GM21367 (cell line): ENCODE measurements around the gene SNTB2.
"Not testable (repeated sequence)": the region's sequence is repeated elsewhere in the genome, so short reads cannot be mapped to it uniquely, and the experiment has no call there.

Experiments used
- ATAC-seq: cut with Tn5 transposase; IDR thresholded peaks from one replicate; pipeline ENCODE4 v1.9.1; 2021; ENCODE audit not compliant: unreplicated experiment

The SNTB2 gene

DNA sequence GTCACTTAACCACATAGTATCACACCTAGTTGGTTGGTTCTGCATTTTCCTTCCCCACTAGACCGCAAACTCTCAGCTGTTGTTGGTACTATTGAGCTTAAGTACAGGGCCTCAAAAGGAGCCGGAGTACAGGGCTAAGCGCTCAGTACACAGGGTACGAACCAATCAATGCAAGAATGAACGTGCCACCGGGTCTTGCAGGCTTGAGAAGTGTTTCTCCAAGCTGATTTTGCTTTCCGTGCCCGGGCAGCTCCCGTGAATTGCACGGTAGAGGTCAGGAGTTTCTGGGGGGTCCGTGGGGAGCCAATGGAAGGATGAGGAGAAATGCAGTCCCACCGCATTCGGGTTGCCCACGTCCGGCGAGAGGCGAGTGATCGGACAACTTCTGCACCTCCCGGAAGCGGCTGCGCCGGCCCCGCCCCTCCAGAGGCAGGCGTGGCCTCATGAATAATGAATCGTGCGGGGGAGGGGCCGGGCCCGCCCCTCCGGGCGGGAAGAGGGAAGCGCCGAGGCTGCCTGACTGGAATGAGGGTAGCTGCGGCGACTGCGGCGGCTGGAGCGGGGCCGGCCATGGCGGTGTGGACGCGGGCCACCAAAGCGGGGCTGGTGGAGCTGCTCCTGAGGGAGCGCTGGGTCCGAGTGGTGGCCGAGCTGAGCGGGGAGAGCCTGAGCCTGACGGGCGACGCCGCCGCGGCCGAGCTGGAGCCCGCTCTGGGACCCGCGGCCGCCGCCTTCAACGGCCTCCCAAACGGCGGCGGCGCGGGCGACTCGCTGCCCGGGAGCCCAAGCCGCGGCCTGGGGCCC is at the start of gene SNTB2:
Gene SNTB2 (plus strand): TSS at position 523 of the 804 bp plus-strand sequence. CDS start 3 bp downstream, at position 526.
- peak; percentile 75 for ATAC-seq

DNA sequence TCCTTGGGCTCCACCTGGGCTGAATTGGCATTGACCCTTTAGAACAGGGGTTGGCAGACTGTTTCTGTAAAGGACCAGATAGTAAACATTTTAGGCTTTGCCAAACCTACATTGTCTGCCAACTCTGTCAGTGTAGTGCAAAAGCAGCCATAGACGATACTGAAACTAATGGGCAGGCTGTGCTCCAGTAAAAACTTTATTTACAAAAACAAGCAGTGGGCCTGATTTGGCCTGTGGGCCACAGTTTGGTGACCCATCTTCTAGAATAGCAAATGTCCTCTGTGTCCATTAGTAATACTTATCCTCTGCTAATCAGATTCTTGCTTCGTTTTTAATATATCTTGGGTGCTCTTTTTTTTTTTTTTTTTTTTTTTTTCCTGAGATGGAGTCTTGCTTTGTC is 48.4 kb upstream of the SNTB2 start:
- ATAC-seq: no peak

DNA sequence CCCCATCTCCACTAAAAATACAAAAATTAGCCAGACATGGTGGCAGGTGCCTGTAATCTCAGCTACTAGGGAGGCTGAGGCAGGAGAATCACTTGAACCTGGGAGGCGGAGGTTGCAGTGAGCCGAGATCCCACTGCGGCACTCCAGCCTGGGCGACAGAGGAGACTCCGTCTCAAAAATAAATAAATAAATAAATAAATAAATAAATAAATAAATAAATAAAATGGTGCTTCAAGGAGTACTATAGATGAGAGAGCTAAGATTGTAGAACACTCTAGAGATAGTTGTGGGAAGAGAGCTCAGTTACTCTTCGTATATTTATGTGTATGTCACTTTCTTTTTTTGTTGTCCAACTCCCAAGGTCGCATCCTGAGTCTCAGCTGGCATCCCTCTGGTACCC is 47.5 kb upstream of the SNTB2 start:
- ATAC-seq: not testable (repeated sequence)

DNA sequence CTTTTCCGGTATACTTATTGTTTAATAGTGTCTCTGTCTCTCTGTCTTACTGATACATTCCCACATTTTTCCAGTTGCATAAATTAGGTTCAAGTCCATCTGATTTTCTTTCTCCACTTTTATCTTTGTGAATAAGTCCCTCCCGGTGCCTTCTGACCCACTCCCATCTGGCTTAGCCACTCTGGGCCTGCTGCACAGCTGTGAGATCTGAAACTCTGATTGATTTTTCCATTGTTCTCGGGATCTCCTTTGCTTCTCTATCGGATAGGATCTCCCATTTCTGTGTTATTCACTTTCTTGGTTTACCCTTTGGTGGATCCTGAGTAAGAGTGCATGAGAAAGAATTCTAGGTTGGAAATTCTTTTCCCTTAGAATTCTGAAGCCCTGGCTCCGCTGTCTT is 46.0 kb upstream of the SNTB2 start:
- ATAC-seq: no peak

DNA sequence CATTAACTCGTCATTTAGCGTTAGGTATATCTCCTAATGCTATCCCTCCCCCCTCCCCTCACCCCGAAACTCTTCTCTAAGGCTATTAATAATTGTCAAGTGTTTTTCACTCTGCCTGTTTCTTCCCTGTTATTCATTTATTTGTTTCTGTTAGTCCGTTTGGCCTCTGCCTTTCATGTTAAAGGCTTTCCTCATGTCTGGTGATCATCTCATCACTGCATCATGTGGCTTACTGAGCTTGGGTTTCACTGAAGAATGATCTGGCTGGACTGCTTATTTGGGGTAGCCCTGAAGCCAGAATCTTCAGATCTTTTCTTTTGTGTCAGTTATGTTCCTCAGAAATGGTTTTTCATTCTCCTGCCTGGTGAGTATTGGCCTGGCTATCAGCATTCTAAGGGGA is 45.0 kb upstream of the SNTB2 start:
- no peak for ATAC-seq

DNA sequence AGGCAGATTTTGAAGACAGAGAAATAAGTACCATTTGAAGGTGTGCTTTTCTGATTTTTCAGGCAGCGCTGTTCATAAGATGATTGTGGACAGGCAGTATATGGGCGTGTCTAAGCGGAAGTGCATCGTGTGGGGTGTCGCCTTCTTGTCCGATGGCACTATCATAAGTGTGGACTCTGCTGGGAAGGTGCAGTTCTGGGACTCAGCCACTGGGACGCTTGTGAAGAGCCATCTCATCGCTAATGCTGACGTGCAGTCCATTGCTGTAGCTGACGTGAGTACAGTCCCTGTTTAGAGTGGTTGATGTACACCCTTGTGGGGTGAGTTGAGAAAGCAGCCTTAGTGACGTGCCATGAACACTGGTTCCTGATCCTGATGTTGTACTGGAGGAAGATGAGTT is 43.8 kb upstream of the SNTB2 start:
- no peak for ATAC-seq

DNA sequence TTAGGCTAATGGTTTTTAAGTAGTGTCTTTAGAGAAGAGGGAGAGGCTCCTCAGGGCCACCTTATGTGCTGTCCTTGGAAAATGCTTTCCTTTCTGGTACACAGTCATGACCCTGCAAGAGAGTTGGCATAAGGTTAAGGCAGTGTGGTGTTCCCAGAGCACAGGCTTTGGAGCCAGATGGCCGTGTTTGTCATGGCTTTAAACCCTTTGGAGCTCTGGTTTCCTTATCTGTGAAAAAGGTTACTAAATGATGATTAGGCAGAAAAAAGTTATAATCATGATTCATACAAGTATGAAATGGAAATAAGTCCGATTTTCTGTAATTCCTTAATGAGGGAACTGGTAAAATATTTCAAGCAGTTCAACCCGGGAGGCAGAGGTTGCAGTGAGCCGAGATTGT is 41.3 kb upstream of the SNTB2 start:
- ATAC-seq: no peak

DNA sequence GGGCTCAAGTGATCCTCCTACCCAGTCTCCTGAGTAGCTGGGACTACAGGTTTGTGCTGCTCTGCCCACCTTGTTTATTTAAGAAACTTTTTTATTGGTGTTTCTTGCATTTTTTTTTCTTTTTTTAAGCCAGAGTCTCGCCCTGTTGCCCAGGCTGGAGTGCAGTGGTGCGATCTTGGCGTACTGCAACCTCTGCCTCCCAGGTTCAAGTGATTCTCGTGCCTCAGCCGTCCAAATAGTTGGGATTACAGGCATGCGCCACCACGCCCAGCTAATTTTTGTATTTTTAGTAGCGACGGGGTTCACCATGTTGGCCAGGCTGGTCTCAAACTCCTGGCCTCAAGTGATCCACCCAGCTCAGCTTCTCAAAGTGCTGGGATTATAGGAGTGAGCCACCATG is 37.3 kb upstream of the SNTB2 start:
- not testable (repeated sequence) for ATAC-seq

DNA sequence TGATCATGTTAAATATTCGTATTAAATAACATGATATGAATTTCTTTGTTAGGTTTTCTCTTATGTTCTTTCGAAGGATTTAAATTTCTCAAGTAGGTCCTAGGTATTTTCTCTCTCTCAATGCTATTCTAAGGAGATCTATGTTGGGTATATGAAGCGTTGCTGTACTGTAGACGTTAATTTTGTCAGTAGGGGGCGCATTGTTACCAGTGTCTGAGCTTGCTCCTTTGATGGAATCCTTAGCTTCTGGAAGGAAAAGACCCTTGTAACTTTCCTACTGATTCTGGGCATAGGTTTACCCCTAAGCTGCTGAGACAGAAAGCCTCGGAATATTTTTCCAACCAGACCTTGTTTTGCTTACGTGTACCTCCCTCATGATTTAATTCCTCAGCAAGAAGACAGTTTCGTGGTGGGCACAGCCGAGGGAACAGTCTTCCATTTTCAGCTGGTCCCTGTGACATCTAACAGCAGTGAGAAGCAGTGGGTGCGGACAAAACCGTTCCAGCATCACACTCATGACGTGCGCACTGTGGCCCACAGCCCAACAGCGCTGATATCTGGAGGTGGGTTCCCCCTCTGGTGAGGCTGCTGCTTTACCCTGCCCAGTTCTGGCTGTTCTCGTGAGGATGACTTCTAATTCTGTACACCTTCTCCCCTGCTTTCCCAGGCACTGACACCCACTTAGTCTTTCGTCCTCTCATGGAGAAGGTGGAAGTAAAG is 36.7 kb upstream of the SNTB2 start:
- ATAC-seq: no peak

DNA sequence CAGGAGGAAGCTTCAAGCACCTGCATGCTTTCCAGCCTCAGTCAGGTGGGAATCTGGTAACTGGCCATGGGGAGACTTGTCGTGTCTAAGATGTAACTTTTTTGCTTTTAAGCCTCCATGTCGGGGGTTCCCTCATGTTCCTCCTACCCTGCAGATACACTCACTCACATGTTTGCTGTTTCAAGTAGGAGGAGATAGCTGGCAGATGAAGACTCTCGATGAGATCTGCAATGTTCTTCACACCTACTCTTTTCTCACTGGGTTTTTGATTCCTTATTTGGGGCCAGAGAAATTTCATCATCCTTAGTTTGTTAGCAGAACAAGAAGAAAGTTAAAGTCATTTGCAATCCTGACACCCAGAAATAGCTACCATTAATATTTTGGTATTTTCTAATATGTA is 29.8 kb upstream of the SNTB2 start:
- no peak for ATAC-seq

DNA sequence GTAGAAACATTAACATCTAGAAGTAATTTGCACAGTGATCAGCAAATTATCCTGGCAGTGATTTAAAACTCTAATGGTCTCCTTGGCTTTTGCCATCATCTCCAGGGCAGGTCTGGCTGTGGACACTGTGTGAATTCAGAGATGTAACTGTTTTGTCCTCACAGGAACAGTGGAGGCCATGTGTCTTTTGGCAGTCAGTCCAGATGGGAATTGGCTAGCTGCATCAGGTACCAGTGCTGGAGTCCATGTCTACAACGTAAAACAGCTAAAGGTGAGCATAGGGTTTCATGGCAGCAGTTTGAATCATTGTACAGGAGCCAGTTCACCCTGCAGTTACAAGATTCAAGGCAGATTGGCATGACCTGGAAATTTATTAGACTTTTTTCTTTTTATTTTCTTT is 26.8 kb upstream of the SNTB2 start:
- no peak for ATAC-seq

DNA sequence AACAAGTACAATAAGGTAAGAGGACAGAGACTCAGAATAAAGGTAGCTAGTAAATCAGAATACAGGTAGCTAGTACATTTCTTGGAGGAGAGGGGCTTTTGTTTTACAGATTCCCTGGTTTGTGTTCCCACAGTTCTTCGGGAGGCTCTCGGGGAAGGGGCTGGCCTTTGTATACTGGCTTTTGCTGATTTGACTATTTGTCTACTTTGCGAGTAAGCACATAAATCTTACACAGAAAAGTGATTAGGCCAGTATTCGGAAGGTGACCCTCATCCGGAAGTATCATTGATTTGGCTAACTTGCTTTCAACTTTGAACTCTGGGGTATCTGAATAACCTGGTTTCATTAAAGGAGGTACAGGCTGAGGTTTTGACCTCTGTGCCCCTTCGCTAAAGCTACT is 21.4 kb upstream of the SNTB2 start:
- no peak for ATAC-seq

DNA sequence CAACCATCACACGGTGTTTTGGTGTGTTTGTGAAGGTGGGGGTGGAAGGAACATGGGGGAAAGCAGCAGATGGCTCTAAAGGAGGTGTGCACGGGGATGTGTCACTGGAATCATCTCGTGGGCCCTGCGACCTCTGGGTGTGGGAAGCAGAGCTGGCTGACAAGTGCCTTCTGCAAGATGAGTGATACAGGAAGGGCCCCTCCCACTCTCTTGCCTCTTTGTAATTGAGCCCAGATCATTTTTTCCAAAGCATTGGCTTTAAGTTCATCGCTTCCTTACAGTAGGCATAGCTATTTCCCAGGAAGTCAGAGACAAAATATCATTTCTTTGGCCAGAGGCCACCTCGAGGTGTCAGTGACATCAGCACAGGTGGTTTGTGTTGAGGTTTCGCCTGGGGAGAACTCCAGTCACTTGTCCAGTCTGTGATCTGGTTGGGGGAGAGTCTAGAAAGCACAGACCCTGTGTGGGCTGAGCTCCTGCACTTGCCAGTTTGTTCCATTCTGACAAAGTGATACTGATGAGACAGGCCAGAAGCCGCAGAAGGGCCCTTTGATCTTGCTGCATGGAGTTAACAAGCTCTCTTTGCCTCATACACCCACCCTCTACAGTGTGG is 20.6 kb upstream of the SNTB2 start:
- ATAC-seq: no peak

DNA sequence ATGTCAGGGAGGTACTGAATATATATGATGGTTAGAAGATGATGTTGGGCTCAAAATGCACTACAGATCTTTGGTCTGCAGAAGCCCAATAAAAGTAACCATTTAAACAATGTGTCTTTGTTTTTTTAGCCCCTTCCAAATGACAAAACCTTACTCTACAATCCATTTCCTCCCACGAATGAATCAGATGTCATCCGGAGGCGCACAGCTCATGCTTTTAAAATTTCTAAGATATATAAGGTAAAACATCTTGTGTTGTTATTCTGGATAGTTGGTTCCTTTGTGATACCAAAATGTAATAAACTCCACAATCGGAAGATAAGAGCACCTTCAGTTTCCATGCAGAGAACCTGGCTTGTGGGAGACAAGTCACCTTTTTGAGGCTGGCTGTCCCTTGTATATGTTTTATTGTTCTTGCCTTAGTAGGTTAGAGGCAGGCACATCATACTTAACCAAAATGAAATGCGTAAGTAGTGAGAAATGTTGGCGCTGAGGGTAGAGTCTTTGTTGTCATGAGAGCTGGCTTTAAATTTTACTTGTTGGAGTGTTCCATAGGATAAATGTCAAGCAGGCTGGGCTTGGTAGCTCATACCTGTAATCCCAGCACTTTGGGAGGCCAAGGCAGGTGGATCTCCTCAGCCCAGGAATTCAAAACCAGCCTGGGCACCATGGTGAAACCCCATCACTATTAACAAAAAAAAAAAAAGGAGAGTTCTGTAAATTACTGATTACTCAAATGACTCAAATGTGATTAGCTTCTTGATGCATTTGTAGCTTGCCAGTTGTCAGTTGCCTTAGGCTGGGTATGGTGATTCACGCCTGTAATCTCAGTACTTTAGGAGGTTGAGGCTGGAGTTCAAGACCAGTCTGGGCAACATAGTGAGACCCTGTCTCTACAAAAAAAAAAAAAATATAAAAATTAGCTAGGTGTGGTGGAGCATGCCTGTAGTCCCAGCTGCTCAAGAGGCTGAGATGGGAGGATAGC is 19.7 kb upstream of the SNTB2 start:
- ATAC-seq: no peak

DNA sequence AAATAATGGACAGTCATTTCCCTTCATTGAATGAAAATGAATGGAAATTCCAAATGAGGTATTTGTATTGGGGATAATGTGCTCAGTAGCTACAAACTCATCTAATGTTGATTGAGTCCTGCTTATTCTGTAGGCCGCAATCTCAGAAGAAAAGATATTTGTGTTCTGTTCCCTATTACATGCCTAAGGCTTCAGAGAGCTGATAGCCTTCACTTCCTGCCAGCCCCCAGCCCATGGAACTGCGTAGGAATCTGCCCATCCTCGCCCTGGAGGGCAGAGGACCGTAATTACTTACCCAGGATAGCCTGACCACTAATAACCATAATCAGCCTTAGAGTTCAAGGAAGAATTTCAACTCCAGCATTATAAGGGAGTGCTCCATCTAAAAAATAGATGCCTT is 17.9 kb upstream of the SNTB2 start:
- ATAC-seq: no peak

DNA sequence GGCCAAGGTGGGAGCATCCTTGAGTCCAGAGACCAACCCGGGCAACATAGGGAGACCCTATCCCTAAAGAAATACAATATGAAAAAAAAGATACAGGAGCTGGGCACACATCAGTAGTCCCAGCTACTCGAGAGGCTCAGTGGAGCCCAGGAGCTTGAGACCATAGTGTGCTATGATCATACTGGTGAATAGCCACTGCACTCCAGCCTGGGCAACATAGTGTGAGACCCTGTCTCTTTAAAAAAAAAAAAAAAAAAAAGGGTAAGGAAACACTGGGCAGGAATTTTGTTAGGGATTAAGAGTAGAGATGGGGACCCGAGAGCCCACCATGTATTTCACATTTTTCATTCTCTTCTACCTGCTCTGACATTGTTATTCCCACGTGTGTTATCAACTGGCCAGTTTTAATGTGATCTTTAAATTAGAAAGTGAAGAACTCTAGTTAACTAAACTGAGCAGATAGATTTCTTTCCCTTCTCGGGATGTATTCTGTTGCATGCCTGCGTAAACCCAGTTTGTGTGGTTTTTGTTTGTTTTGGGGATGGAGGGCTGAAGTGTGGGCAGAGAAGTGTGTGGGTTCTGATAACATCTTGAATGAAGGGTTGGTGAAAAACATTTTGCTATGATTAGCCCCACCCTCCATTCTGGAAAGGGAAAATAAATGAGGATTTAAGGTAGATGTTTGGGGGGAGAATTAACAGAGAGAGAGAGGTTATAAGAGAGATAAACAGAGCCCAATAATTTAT is 17.2 kb upstream of the SNTB2 start:
- ATAC-seq: no peak

DNA sequence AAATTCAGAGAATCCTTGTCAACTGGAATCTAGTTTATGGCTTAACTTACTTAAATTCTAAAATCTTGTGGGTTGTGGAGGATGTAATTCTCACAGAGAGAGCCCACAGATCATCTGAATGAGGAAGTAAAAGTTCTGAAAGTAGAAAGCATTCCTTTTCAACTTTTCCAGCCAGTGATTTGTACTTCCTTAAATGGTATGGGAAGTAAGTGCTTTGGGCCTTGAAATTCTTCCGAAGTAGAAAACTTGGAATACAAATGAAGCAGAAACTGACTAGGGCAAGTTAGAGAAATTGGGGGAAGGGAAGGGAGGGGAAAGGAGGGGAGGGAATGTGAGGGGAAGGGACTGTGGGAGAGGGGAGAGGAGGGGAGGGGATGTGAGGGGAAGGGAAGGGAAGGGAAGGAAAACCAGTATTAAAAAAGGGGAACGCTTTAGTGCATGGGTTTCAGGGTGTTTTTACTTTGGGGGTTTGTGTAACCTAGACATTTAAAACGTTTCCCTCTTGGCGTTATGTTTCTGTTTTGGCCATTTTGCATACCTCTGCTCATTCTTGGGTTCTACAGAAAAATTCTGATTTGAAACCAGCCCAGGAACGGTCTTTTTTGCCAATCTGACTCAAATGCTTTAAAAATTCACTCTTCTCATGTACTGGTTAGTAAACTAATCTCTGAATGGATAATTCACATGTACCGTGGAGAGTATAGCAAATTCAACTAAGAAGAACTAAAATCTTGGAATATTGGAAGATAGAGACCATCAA is 15.5 kb upstream of the SNTB2 start:
- ATAC-seq: no peak

DNA sequence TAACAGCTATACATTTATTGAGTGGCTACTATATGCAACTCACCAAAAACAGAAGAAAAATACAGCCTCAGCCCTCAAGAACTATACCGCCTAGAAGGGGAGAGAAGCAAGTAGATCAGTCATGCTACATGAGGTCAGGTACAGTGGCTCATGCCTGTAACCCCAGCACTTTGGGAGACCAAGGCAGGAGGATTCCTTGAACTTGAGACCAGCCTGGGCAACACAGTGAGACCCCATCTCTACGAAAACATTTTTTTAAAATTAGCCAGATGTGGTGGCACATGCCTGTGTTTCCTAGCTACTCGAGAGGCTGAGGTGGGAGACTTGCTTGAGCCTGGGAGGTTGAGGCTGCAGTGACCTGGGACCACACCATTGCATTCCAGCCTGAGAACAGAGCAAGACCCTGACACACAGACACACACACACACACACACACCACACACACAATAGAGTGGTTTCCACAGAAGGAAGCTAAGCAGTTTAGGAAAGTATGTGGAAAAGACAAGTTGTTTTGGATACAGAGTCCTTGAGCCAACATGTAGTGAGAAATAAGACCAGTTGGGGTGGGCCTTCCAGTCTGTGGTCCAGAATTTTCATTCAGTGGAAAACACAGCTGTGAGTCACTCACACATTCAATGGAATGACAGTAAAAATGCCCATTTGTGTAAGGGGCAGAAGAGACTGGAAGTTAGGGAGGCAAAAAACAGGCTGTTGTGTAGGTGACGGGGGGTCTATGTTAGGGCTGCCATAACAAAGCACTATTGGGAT is 10.7 kb upstream of the SNTB2 start:
- ATAC-seq: no peak
